PFSK-1 (cell line): ENCODE data around the gene GREM2.

Experiments used
- FOXP2 ChIP-seq: optimal IDR thresholded peaks from 2 replicates; pipeline ENCODE3; 2011; ENCODE audit warnings: borderline replicate concordance, control low read depth, inconsistent platforms; ENCODE audit not compliant: insufficient read depth; ENCODE audit errors: extremely low read length, extremely low read depth
- POLR2AphosphoS5 ChIP-seq: IDR thresholded peaks from 2 replicates; pipeline ENCODE4 v1.6.1; 2012; ENCODE audit warnings: low read depth, mild to moderate bottlenecking, control low read depth, low read length, moderate library complexity
- SIN3A ChIP-seq: IDR thresholded peaks from 2 replicates; pipeline ENCODE4 v1.6.1; 2012; ENCODE audit warnings: mild to moderate bottlenecking, low read length, moderate library complexity, borderline replicate concordance; ENCODE audit not compliant: insufficient read depth
- TAF1 ChIP-seq: IDR thresholded peaks from 2 replicates; pipeline ENCODE4 v1.6.1; 2012; ENCODE audit warnings: low read length, control low read depth, borderline replicate concordance; ENCODE audit not compliant: insufficient read depth
- TF ChIP-seq, protein P1 (sequence below), 2 experiments: IDR thresholded peaks; 2 replicates each; pipeline versions ENCODE4 v1.6.1 to v1.8.0; 2011 to 2012; ENCODE audit warnings: low read depth in 2 of 2, low read length in 2 of 2, control low read depth in 1 of 2, inconsistent platforms in 1 of 2, mild to moderate bottlenecking in 1 of 2, moderate library complexity in 1 of 2; ENCODE audit not compliant: insufficient read depth in 1 of 2

GREM2 gene

GRCh38 chr1:240613356-240614142, 1.6 kb upstream of the GREM2 start:
- no peak for TF ChIP-seq POLR2AphosphoS5
- no peak for TF ChIP-seq FOXP2
- no peak for TF ChIP-seq SIN3A

GRCh38 chr1:240612811-240613210, 856 bp upstream of the GREM2 start:
- TF ChIP-seq FOXP2 (no peak), POLR2AphosphoS5 (no peak), SIN3A (no peak), TAF1 (no peak)
- TF ChIP-seq, protein P1, sequence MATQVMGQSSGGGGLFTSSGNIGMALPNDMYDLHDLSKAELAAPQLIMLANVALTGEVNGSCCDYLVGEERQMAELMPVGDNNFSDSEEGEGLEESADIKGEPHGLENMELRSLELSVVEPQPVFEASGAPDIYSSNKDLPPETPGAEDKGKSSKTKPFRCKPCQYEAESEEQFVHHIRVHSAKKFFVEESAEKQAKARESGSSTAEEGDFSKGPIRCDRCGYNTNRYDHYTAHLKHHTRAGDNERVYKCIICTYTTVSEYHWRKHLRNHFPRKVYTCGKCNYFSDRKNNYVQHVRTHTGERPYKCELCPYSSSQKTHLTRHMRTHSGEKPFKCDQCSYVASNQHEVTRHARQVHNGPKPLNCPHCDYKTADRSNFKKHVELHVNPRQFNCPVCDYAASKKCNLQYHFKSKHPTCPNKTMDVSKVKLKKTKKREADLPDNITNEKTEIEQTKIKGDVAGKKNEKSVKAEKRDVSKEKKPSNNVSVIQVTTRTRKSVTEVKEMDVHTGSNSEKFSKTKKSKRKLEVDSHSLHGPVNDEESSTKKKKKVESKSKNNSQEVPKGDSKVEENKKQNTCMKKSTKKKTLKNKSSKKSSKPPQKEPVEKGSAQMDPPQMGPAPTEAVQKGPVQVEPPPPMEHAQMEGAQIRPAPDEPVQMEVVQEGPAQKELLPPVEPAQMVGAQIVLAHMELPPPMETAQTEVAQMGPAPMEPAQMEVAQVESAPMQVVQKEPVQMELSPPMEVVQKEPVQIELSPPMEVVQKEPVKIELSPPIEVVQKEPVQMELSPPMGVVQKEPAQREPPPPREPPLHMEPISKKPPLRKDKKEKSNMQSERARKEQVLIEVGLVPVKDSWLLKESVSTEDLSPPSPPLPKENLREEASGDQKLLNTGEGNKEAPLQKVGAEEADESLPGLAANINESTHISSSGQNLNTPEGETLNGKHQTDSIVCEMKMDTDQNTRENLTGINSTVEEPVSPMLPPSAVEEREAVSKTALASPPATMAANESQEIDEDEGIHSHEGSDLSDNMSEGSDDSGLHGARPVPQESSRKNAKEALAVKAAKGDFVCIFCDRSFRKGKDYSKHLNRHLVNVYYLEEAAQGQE (IDR thresholded peaks at IDR 0.05; ENCODE audit: insufficient read depth in 1 of 2, low read depth in 2 of 2, low read length in 2 of 2): no peak

- no peak for TF ChIP-seq TAF1
- TF ChIP-seq, protein P1 (IDR thresholded peaks at IDR 0.05; ENCODE audit: insufficient read depth in 1 of 2, low read depth in 2 of 2, low read length in 2 of 2): no peak
- TF ChIP-seq POLR2AphosphoS5: no peak
- TF ChIP-seq FOXP2: no peak
- no peak for TF ChIP-seq SIN3A
These were observed 732 bp downstream of the GREM2 start for GRCh38 chr1:240611228-240611618.

DNA sequence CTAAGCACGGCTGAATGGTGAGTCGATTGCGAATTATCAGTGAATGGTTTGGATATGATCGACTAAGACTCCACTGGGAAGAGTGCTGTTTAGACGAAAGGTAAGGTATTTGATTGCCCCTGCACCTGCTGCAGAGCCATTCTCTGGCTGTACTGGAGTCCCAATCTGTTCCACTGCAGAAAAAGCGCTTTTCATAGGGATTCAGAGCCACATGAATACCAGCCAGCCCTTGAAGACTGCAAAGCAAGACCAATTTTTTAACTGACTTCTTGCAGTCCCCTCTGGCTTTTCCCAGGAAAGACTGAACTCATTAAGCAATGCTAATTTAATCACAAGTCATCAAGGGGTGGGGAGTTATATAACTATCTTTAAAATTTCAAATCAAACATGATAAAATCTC, 1.3 kb downstream of the GREM2 start:
- no peak for TF ChIP-seq SIN3A
- TF ChIP-seq FOXP2: no peak
- TF ChIP-seq, protein P1 (IDR thresholded peaks at IDR 0.05; ENCODE audit: insufficient read depth in 1 of 2, low read depth in 2 of 2, low read length in 2 of 2): no peak
- TF ChIP-seq POLR2AphosphoS5: no peak
- no peak for TF ChIP-seq TAF1

GRCh38 chr1:240609527-240610060, 2.4 kb downstream of the GREM2 start:
- TF ChIP-seq, protein P1 (IDR thresholded peaks at IDR 0.05; ENCODE audit: insufficient read depth in 1 of 2, low read depth in 2 of 2, low read length in 2 of 2): no peak
- TF ChIP-seq POLR2AphosphoS5 (no peak), FOXP2 (no peak), TAF1 (no peak), SIN3A (no peak)
